HG02610 (cell line): ENCODE results near the gene VWA5B2.

Source experiments
- ATAC-seq: cut with Tn5 transposase; IDR thresholded peaks from one replicate; pipeline ENCODE4 v1.9.1; 2021; ENCODE audit warnings: mild to moderate bottlenecking, moderate library complexity; ENCODE audit not compliant: unreplicated experiment

Gene VWA5B2

GRCh38 chr3:184222521-184222920 lies 6.9 kb upstream of the VWA5B2 start:
- ATAC-seq = no peak

- no peak for ATAC-seq
Measured at GRCh38 chr3:184223946-184224345, 5.4 kb upstream of the VWA5B2 start.

- ATAC-seq = peak; percentile 35
Measured at GRCh38 chr3:184227481-184227935, 1.9 kb upstream of the VWA5B2 start.

- ATAC-seq = no peak
Measured at GRCh38 chr3:184228376-184229137, 828 bp upstream of the VWA5B2 start.

GRCh38 chr3:184230081-184230602 lies 757 bp downstream of the VWA5B2 start:
- no peak for ATAC-seq

- no peak for ATAC-seq
Measured at GRCh38 chr3:184230603-184231528, 1.5 kb downstream of the VWA5B2 start.

- no peak for ATAC-seq
Measured at GRCh38 chr3:184231671-184232070, 2.3 kb downstream of the VWA5B2 start.

GRCh38 chr3:184233127-184233843 lies 3.9 kb downstream of the VWA5B2 start:
- ATAC-seq = no peak

- ATAC-seq = no peak
Measured at GRCh38 chr3:184234224-184234623, 4.8 kb downstream of the VWA5B2 start.

GRCh38 chr3:184234671-184235380 lies 5.4 kb downstream of the VWA5B2 start:
- ATAC-seq = no peak

- no peak for ATAC-seq
Measured at GRCh38 chr3:184235381-184236032, 6.1 kb downstream of the VWA5B2 start.

GRCh38 chr3:184236033-184236410 lies 6.6 kb downstream of the VWA5B2 start:
- ATAC-seq = no peak

- ATAC-seq = no peak
Measured at GRCh38 chr3:184236636-184237035, 7.3 kb downstream of the VWA5B2 start.

GRCh38 chr3:184237211-184237610 lies 7.8 kb downstream of the VWA5B2 start:
- no peak for ATAC-seq

GRCh38 chr3:184237807-184238206 lies 8.4 kb downstream of the VWA5B2 start:
- ATAC-seq = no peak

GRCh38 chr3:184238246-184238818 lies 8.9 kb downstream of the VWA5B2 start:
- no peak for ATAC-seq

GRCh38 chr3:184239221-184239620 lies 9.8 kb downstream of the VWA5B2 start:
- no peak for ATAC-seq

GRCh38 chr3:184239708-184240107 lies 10.3 kb downstream of the VWA5B2 start:
- no peak for ATAC-seq

- ATAC-seq = no peak
Measured at GRCh38 chr3:184240384-184241140, 11.2 kb downstream of the VWA5B2 start.
